Progenitor cell of endocrine pancreas (in vitro differentiated cells): ENCODE results near the gene LANCL3. TPM values are rescaled to one million over a fixed set of nuclear protein-coding genes. Genes with fewer than 3 reads are reported as not detected.

Experiments used
- DNase-seq: peaks from one replicate; pipeline ENCODE4 v3.0.0; 2021; ENCODE audit warnings: low spot score; ENCODE audit not compliant: unreplicated experiment
- H3K27ac Mint-ChIP-seq: 2 replicates; pipeline ENCODE4 v1.8.0; 2021; ENCODE audit warnings: mild to moderate bottlenecking, moderate library complexity, mixed read lengths
- H3K27me3 Mint-ChIP-seq: 2 replicates; pipeline ENCODE4 v1.8.0; 2021; ENCODE audit warnings: mixed read lengths
- H3K36me3 Mint-ChIP-seq: 2 replicates; pipeline ENCODE4 v1.8.0; 2022; ENCODE audit warnings: mixed read lengths; ENCODE audit not compliant: insufficient read depth
- H3K4me1 Mint-ChIP-seq: 2 replicates; pipeline ENCODE4 v1.8.0; 2021; ENCODE audit warnings: low read depth, mixed read lengths
- H3K4me3 Mint-ChIP-seq: 2 replicates; pipeline ENCODE4 v1.8.0; 2021; ENCODE audit warnings: low read depth, mild to moderate bottlenecking, moderate library complexity, mixed read lengths
- H3K9me3 Mint-ChIP-seq: 2 replicates; pipeline ENCODE4 v1.8.0; 2021; ENCODE audit warnings: low read depth, mixed read lengths
- total RNA-seq: library from RNA; stranded (reverse); gene quantifications from 2 replicates; pipeline ENCODE4 v1.2.1, GENCODE V29; 2021
- TF ChIP-seq, protein P1 (sequence below): fragments of 200-600 bp; sonication (generic); IDR thresholded peaks from one replicate; pipeline ENCODE4 v1.5.0; 2021; ENCODE audit warnings: antibody characterized with exemption, mild to moderate bottlenecking; ENCODE audit not compliant: unreplicated experiment

LANCL3 gene
- total RNA-seq, 1 donor from 2014 or later, result 0.19 TPM

DNA sequence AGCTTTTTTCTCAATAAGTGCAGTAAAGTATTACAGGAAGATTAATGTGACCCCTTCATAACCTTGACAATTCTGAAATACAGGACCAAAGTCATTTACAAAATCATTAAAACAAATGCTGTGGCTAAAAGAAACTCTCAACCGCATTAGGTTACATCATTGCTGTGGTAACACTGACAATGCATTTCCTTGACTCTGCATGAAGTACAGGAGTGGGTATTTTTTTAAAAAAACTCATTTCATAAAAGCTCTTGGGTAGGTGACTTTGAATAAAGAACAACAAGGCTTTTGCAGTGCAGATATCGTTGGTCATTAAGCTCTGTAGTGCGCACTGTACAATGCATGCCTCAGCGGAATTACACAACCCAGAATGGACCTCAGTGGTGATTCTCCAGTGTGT is 90.7 kb downstream of the LANCL3 start:
- Mint-ChIP-seq H3K27me3 (peaks cover 4% of the 10 kb centered on the region), H3K4me1 (peaks cover 9% of the 10 kb centered on the region), H3K27ac (no peak overlapping the region), H3K4me3 (no peak overlapping the region), H3K9me3 (peaks cover 28% of the 10 kb centered on the region), H3K36me3 (no peaks in the 10 kb centered on the region)
- no peak for DNase-seq
- TF ChIP-seq, protein P1, sequence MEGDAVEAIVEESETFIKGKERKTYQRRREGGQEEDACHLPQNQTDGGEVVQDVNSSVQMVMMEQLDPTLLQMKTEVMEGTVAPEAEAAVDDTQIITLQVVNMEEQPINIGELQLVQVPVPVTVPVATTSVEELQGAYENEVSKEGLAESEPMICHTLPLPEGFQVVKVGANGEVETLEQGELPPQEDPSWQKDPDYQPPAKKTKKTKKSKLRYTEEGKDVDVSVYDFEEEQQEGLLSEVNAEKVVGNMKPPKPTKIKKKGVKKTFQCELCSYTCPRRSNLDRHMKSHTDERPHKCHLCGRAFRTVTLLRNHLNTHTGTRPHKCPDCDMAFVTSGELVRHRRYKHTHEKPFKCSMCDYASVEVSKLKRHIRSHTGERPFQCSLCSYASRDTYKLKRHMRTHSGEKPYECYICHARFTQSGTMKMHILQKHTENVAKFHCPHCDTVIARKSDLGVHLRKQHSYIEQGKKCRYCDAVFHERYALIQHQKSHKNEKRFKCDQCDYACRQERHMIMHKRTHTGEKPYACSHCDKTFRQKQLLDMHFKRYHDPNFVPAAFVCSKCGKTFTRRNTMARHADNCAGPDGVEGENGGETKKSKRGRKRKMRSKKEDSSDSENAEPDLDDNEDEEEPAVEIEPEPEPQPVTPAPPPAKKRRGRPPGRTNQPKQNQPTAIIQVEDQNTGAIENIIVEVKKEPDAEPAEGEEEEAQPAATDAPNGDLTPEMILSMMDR, result no peak

DNA sequence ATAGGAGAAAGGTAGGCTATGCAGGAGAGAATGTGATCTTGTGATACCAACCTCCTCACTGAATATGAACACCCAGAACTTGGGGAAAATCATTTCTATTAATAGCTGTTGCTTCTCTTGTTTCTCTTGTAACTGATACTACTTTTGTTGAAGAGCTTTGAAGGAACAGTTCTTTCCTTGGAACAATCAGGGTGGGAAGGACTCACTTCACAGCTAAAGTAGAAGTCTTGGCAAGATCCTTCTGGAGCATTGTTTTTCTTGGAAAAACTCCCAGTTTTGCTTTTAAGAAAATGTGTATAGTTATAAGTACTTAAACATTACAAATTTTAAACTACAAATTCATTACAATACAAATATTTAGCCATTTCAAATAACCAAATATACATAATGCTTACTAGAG is 95.1 kb downstream of the LANCL3 start:
- no peak overlapping the region for H3K27ac Mint-ChIP-seq
- H3K4me3 Mint-ChIP-seq, result no peak overlapping the region
- peaks cover 4% of the 10 kb centered on the region for H3K27me3 Mint-ChIP-seq
- TF ChIP-seq, protein P1, result no peak
- peaks cover 9% of the 10 kb centered on the region for H3K4me1 Mint-ChIP-seq
- peaks cover 16% of the 10 kb centered on the region for H3K9me3 Mint-ChIP-seq
- no peaks in the 10 kb centered on the region for H3K36me3 Mint-ChIP-seq
- DNase-seq, result no peak

DNA sequence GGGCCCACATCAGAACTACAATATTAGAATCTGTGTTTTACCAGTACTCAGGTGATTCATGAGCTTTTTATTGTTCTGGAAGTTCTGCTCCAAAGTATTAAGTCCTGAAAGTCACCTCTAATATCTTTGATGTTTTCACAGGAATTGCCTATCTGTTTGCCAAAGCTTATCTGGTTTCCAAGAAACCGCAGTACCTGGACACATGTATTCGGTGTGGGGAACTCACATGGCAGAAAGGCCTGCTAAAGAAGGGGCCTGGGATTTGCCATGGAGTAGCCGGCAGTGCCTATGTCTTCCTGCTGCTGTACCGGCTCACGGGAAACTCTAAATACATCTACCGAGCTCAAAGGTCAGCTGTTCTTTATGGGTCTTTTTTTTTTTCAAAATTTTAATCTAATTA is 95.7 kb downstream of the LANCL3 start:
- Mint-ChIP-seq H3K4me3 (no peak overlapping the region), H3K27ac (no peak overlapping the region), H3K9me3 (peaks cover 16% of the 10 kb centered on the region), H3K4me1 (peaks cover 9% of the 10 kb centered on the region), H3K36me3 (no peaks in the 10 kb centered on the region), H3K27me3 (peaks cover 4% of the 10 kb centered on the region)
- DNase-seq, result no peak
- TF ChIP-seq, protein P1, result no peak

DNA sequence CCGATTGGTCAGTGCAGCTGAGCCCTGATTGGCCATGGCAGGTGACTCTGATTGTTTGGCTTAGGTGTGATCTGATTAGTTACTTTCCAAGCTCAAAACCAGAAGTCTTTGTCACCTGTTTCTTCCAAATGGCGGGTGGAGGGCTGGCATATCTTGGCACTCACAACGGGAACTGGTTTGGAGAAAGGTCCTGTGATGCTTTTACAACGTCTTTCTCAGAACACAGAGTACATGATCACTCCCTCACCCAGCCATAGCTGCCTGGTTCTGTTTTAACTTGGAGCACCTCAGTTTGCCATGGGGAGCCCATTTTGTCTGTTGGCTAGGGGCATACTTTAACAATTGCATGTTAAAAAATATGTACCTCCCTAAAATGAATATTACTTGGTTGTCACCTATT is 101.1 kb downstream of the LANCL3 start:
- Mint-ChIP-seq H3K27ac (no peak overlapping the region), H3K27me3 (peaks cover 8% of the 10 kb centered on the region), H3K4me3 (no peak overlapping the region), H3K4me1 (peaks cover 5% of the 10 kb centered on the region), H3K9me3 (peaks cover 5% of the 10 kb centered on the region), H3K36me3 (no peaks in the 10 kb centered on the region)
- TF ChIP-seq, protein P1, result no peak
- DNase-seq, result no peak

DNA sequence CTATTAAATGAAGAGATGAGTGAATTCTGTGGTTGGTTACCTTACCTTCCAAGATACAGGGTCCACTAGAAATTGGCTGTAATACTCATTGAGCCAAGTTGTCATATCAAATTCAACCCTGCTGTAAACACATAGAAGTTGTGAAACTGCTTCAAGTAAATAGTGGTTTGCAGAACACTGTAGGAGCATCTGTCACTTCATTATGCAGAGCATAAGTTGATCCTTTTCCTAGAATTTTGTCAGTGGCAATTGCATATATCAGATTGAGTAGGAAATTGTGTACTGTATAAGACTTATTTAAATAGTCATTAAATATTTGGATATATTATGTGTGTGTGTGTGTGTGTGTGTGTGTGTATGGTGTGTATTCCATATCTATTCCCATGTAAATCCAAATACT is 105.3 kb downstream of the LANCL3 start:
- H3K4me1 Mint-ChIP-seq, result peaks cover 19% of the 10 kb centered on the region
- peaks cover 10% of the 10 kb centered on the region for H3K9me3 Mint-ChIP-seq
- TF ChIP-seq, protein P1, result no peak
- no peak overlapping the region for H3K4me3 Mint-ChIP-seq
- no peak for DNase-seq
- H3K27me3 Mint-ChIP-seq, result peaks cover 8% of the 10 kb centered on the region
- H3K36me3 Mint-ChIP-seq, result no peaks in the 10 kb centered on the region
- no peak overlapping the region for H3K27ac Mint-ChIP-seq
